Skeletal muscle tissue (tissue), 4 donors: ENCODE measurements around the gene HRK. TPM values are rescaled to one million over a fixed set of nuclear protein-coding genes. Genes with fewer than 3 reads are reported as not detected.

Experiments used
- H3K27ac ChIP-seq: one replicate; pipeline ENCODE4 v1.7.0; 2013; ENCODE audit warnings: mild to moderate bottlenecking, low read depth, low read length, inconsistent platforms
- H3K27me3 ChIP-seq, 3 donors: one replicate each; pipeline ENCODE4 v1.7.0; 2013; ENCODE audit warnings: low read length in 3 of 3; ENCODE audit not compliant: control insufficient read depth in 3 of 3, insufficient read depth in 3 of 3
- H3K36me3 ChIP-seq, 3 donors: one replicate each; pipeline ENCODE4 v1.7.0; 2013; ENCODE audit warnings: low read length in 3 of 3; ENCODE audit not compliant: control insufficient read depth in 3 of 3, insufficient read depth in 3 of 3
- H3K4me1 ChIP-seq, 3 donors: one replicate each; pipeline ENCODE4 v1.7.0; 2013; ENCODE audit warnings: low read length in 3 of 3, mild to moderate bottlenecking in 3 of 3; ENCODE audit not compliant: control insufficient read depth in 3 of 3, insufficient read depth in 3 of 3
- H3K4me3 ChIP-seq, 3 donors: one replicate each; pipeline ENCODE4 v1.7.0; 2013; ENCODE audit warnings: low read length in 3 of 3
- H3K9ac ChIP-seq, 3 donors: one replicate each; pipeline ENCODE4 v1.7.0; 2013; ENCODE audit warnings: low read length in 3 of 3, mild to moderate bottlenecking in 3 of 3, moderate library complexity in 2 of 3, low read depth in 1 of 3
- H3K9me3 ChIP-seq, 3 donors: one replicate each; pipeline ENCODE4 v1.7.0; 2013; ENCODE audit warnings: low read length in 3 of 3; ENCODE audit not compliant: control insufficient read depth in 3 of 3
- total RNA-seq: library from RNA; depleted of rRNA; stranded (reverse); fragments of >200 nt; gene quantifications from one replicate; pipeline ENCODE4 v1.2.3, GENCODE V29; 2014
- donor health status: Osteomylitis.

Gene HRK
- total RNA-seq, 1 donor from 2014 or later: 0.52 TPM

- H3K9ac ChIP-seq: no peak overlapping the region
- no peak overlapping the region for H3K27ac ChIP-seq
- no peaks in the 10 kb centered on the region for H3K9me3 ChIP-seq
- no peaks in the 10 kb centered on the region for H3K27me3 ChIP-seq
- H3K36me3 ChIP-seq: no peaks in the 10 kb centered on the region
- peaks cover 4 to 6% (median 5%) of the 10 kb centered on the region in 3 donors for H3K4me1 ChIP-seq
- no peak overlapping the region for H3K4me3 ChIP-seq
Measured at GRCh38 chr12:116813271-116814041, 67.8 kb downstream of the HRK start.

DNA sequence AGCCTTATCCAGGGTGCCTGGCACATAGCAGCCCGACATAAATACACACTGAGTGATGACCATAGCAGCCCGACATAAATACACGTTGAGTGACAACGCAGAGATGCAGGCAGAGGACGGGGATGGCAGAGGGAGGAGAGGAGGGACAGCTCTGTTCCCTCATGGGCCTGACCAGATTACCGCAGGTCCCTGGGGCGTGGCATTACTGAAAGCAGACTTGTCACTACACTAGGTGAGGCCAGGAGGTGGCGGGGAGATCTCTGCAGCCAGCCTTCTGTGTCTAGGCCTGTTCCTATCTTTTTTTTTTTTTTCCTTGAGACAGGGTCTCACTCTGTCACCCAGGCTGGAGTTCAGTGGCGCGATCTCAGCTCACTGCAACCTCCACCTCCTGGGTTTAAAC lies 69.0 kb downstream of the HRK start:
- H3K27me3 ChIP-seq: no peaks in the 10 kb centered on the region
- H3K9me3 ChIP-seq: no peaks in the 10 kb centered on the region

DNA sequence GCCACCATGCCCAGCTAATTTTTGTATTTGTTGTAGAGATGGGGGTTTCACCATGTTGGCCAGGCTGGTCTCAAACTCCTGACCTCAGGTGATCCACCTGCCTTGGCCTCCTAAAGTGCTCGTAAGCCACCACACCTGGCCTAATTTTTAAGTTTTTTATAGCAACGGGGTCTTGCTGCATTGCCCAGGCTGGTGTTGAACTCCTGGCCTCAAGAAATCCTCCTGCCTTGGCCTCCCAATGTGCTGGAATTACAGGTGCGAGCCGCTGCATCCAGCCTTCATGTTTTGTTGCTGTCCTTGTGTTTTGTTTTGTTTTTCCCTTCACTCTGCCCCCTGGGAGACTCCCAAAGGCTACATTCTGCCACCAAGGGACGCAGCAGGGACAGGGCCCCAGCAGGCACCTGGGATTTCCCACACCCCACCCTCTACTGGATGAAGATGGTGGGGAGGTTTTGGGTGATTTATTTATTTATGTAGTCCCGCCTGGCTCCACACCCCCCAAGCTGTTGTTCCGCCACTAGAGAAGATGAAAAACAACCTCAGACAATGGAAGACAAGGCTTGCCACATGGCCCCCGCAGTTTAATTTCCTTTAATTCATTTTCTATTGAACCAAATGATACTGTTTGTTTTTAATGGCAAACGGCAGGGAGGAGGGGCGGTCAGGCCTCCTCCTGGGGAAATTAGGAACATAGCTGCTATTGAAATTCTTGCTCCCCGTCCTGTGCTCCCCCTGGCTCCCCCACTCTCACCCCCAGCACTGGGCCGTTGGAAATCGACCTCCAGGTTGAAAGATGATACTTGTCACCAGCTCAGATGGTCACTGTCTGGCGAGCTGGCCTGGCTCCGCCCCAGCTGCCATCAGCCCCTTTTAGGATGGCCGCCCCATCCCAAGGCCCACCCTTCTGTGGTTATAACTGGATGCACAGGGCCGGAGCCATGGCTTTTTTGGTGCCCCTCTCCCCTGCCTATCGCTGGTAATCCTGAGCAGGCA lies 72.8 kb downstream of the HRK start:
- Histone ChIP-seq H3K9me3 (no peaks in the 10 kb centered on the region), H3K36me3 (no peaks in the 10 kb centered on the region), H3K27ac (no peak overlapping the region), H3K4me1 (no peaks in the 10 kb centered on the region), H3K27me3 (no peaks in the 10 kb centered on the region), H3K9ac (no peak overlapping the region), H3K4me3 (no peak overlapping the region)

More for the DNA sequence above, 69.0 kb downstream of the HRK start:
- H3K4me1 ChIP-seq: no peaks in the 10 kb centered on the region
- no peak overlapping the region for H3K27ac ChIP-seq
- H3K36me3 ChIP-seq: no peaks in the 10 kb centered on the region
- H3K9ac ChIP-seq: no peak overlapping the region
- no peak overlapping the region for H3K4me3 ChIP-seq

DNA sequence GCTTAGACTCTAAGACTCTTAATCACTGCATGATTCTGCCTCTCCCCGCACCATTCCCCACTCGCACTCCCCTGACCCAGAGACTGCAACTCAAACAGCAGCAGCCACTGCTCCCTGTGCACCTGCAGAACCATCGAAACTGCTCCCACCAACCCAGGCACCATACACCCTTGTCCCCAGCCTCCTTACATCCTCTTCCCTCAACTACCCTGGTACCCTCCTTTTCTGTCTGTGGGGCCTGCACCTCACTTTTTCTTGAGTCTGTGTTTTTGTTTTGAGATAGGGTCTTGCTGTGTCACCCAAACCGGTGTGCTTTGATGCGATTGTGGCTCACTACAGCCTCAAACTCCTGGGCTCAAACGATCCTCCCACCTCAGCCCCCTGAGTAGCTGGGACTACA lies 73.7 kb downstream of the HRK start:
- Histone ChIP-seq H3K4me3 (no peak overlapping the region), H3K4me1 (no peaks in the 10 kb centered on the region), H3K9ac (no peak overlapping the region), H3K27me3 (no peaks in the 10 kb centered on the region), H3K36me3 (no peaks in the 10 kb centered on the region), H3K27ac (no peak overlapping the region), H3K9me3 (no peaks in the 10 kb centered on the region)

DNA sequence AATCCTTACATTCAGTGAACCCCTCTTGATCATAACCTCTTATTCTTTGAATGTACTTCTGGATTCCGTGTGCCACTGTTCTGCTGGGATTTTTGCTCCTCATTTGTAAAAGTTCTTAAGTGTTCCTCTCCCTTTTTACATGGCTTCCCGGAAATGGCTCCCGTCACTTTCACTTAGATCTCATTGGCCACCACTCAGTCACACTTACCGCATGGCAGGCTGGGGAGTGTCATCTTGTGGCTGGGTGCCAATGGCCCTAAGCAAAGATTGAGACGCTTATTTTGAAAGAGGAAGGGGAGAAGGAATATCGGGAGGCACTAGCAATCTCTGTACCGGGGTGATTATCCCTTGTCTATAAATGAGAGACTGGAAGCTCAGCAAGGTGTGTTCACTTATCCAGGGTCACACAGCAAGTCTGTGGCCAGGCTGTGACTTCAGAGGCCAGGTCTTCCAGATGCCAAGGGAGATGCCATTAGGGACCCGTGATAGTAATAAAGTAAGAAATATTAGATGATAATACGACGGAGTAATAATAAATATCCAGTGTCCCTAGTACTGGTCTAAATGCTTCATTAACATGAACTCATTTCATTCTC lies 74.3 kb downstream of the HRK start:
- no peaks in the 10 kb centered on the region for H3K4me1 ChIP-seq
- H3K4me3 ChIP-seq: no peak overlapping the region
- no peaks in the 10 kb centered on the region for H3K27me3 ChIP-seq
- H3K9ac ChIP-seq: no peak overlapping the region
- no peaks in the 10 kb centered on the region for H3K9me3 ChIP-seq
- H3K27ac ChIP-seq: no peak overlapping the region
- no peaks in the 10 kb centered on the region for H3K36me3 ChIP-seq

Other genes starting within 250 kb of the HRK start
- 6.3 TPM for gene SPRING1, start 143.4 kb downstream of the HRK start, total RNA-seq
- gene RNFT2, start 143.1 kb downstream of the HRK start, total RNA-seq: 1.0 TPM
- gene FBXW8, start 29.5 kb upstream of the HRK start, total RNA-seq: 8.9 TPM
- 13.6 TPM for gene TESC, start 218.0 kb upstream of the HRK start, total RNA-seq